GM12878 (cell line): ENCODE results near the gene ADAMTS14. TPM values are rescaled to one million over a fixed set of nuclear protein-coding genes. Genes with fewer than 3 reads are reported as not detected.

Experiments
- ATAC-seq: fragments of 200-7000 bp; cut with Tn5 transposase; 3 replicates; pipeline ENCODE4 v1.9.1; 2020; ENCODE audit warnings: mild to moderate bottlenecking, moderate library complexity
- BruUV-seq: library from RNA; stranded (reverse); fragments of 400-500 nt; replicated peaks from 2 replicates; lab custom pipeline; 2021; lab: Mats Ljungman, UMichigan
- CTCF ChIA-PET: fragments of 300-600 bp; sonication (Branson Sonifier 250); formaldehyde crosslinking; extraction: SDS; loops from one replicate; lab custom pipeline; 2021; ENCODE audit warnings: inconsistent platforms; lab: Yijun Ruan, JAX
- POLR2A ChIA-PET: fragments of 350-600 bp; formaldehyde crosslinking; extraction: SDS; loops from one replicate; lab custom pipeline; 2021; ENCODE audit warnings: inconsistent platforms; lab: Charles Lee
- RAD21 ChIA-PET: fragments of 300-600 bp; sonication (Branson Sonifier 250); formaldehyde crosslinking; loops from one replicate; lab custom pipeline; 2023; ENCODE audit warnings: antibody characterized with exemption; ENCODE audit not compliant: unreplicated experiment; lab: Charles Lee
- SMC1A ChIA-PET: fragments of 300-600 bp; sonication (Branson Sonifier 250); formaldehyde crosslinking; loops from one replicate; lab custom pipeline; 2023; ENCODE audit not compliant: unreplicated experiment, uncharacterized antibody; lab: Charles Lee
- DNase-seq: peaks from one replicate; pipeline ENCODE4 v3.0.0-alpha.2; 2011; ENCODE audit warnings: low read depth, low spot score
- FAIRE-seq: peaks from 3 replicates; lab custom pipeline; 2011; peaks lifted over from hg19 to GRCh38; lab: Jason Lieb, UNC
- H2AFZ ChIP-seq: 2 replicates; pipeline ENCODE4 v1.6.0; 2011; ENCODE audit warnings: low read depth, low read length, control low read depth; ENCODE audit not compliant: control insufficient read depth
- H3K27ac ChIP-seq: 2 replicates; pipeline ENCODE4 v1.5.1; 2011; ENCODE audit warnings: control low read depth; ENCODE audit not compliant: control insufficient read depth, insufficient read depth
- H3K27me3 ChIP-seq, 2 experiments: replicated peaks in 1 of 2; 2 replicates each; pipeline versions ENCODE4 v1.6.0 to v1.6.1; 2011; ENCODE audit warnings: low read length in 1 of 2; ENCODE audit not compliant: control insufficient read depth in 2 of 2, insufficient read depth in 2 of 2
- H3K36me3 ChIP-seq, 2 experiments: 2 replicates each; pipeline ENCODE4 v1.5.1; 2011; ENCODE audit warnings: low read length in 1 of 2; ENCODE audit not compliant: control insufficient read depth in 2 of 2, insufficient read depth in 2 of 2
- H3K4me1 ChIP-seq: 2 replicates; pipeline ENCODE4 v1.6.1; 2011; ENCODE audit warnings: mild to moderate bottlenecking, low read length, moderate library complexity, mixed read lengths; ENCODE audit not compliant: control insufficient read depth, insufficient read depth
- H3K4me2 ChIP-seq: 2 replicates; pipeline ENCODE4 v1.6.0; 2011; ENCODE audit warnings: control low read depth; ENCODE audit not compliant: control insufficient read depth, insufficient read depth
- H3K4me3 ChIP-seq: fragments of 200-600 bp; sonication (generic); 2 replicates; pipeline ENCODE4 v1.5.1; 2016
- H3K79me2 ChIP-seq: 2 replicates; pipeline ENCODE4 v1.6.0; 2011; ENCODE audit warnings: low read length; ENCODE audit not compliant: control insufficient read depth, insufficient read depth
- H3K9ac ChIP-seq: 2 replicates; pipeline ENCODE4 v1.8.0; 2011; ENCODE audit warnings: low read length, control low read depth, mixed read lengths; ENCODE audit not compliant: control insufficient read depth, insufficient read depth
- H3K9me3 ChIP-seq: replicated peaks from 3 replicates; pipeline ENCODE4 v1.5.1; 2011; ENCODE audit warnings: mild to moderate bottlenecking, low read length; ENCODE audit not compliant: control insufficient read depth, insufficient read depth
- H4K20me1 ChIP-seq: 2 replicates; pipeline ENCODE4 v1.6.0; 2011; ENCODE audit not compliant: control insufficient read depth, insufficient read depth
- CBX3 ChIP-seq: fragments of 200-600 bp; sonication (generic); IDR thresholded peaks from 2 replicates; pipeline ENCODE4 v1.6.1; 2016; ENCODE audit warnings: low read depth, borderline replicate concordance
- CEBPB ChIP-seq, 2 experiments: fragments of 150-350 bp in 1 of 2; IDR thresholded peaks; 2 replicates each; pipeline ENCODE4 v1.6.1; 2012 to 2014; ENCODE audit warnings: low read depth in 2 of 2, low read length in 2 of 2, borderline replicate concordance in 1 of 2, inconsistent platforms in 1 of 2
- HDAC6 ChIP-seq: fragments of 200-600 bp; sonication (generic); IDR thresholded peaks from one replicate; pipeline ENCODE4 v1.8.0; 2017; ENCODE audit warnings: antibody characterized with exemption; ENCODE audit not compliant: unreplicated experiment
- NRF1 ChIP-seq: conservative IDR thresholded peaks from 2 replicates; pipeline ENCODE4 v1.6.1; 2011; ENCODE audit warnings: mild to moderate bottlenecking, low read depth, low read length, improper control_type of control experiment
- RB1 ChIP-seq: fragments of 450-650 bp; formaldehyde crosslinking; IDR thresholded peaks from 2 replicates; pipeline ENCODE4 v1.6.1; 2017; ENCODE audit warnings: mild to moderate bottlenecking, borderline replicate concordance
- SMAD5 ChIP-seq: IDR thresholded peaks from 2 replicates; pipeline ENCODE4 v1.6.1; 2016; ENCODE audit warnings: antibody characterized with exemption, low read depth
- STAT3 ChIP-seq: IDR thresholded peaks from 2 replicates; pipeline ENCODE4 v1.6.1; 2011; ENCODE audit warnings: low read depth, low read length, improper control_type of control experiment
- ZSCAN29 ChIP-seq: fragments of 450-650 bp; IDR thresholded peaks from 2 replicates; pipeline ENCODE4 v1.6.1; 2017; ENCODE audit warnings: mild to moderate bottlenecking, moderate library complexity
- WGBS: methylation state at CpG from one replicate; pipeline ENCODE4 v1.1.6; 2016; ENCODE audit warnings: low lambda C conversion rate; ENCODE audit not compliant: insufficient replicate concordance, insufficient coverage; ENCODE audit errors: missing lambda C conversion rate; 5-methylcytosine and 5-hydroxymethylcytosine counted together
- in situ Hi-C: fragments of 300-500 bp; cut with MboI; formaldehyde crosslinking; loops from 9 replicates; pipeline ENCODE4 v1.14.3; 2018; ENCODE audit warnings: mixed read lengths
- intact Hi-C: fragments of 100-400 bp; cut with micrococcal nuclease; formaldehyde crosslinking; loops from one replicate; pipeline ENCODE4 v1.14.2; 2022; ENCODE audit not compliant: unreplicated experiment
- polyA plus RNA-seq, 11 experiments: library from polyadenylated mRNA; depleted of rRNA in 4 of 11; unstranded in 6 of 11; stranded (reverse) in 5 of 11; fragments of >200 nt; fragmentation: Nextera tagmentation in 4 of 11; fragmentation: Illumina TruSeq in 1 of 11; extraction: Ambion mirVana in 4 of 11; extraction: Trizol in 1 of 11; gene quantifications; 1 replicate in 1 of 11; 2 replicates in 10 of 11; pipeline versions ENCODE4 v1.2.1 to v1.2.3, GENCODE V29; 2011 to 2016; ENCODE audit warnings: inconsistent platforms in 2 of 11, missing spikeins in 2 of 11, low read depth in 1 of 11
- total RNA-seq, 4 experiments: library from RNA; depleted of rRNA in 3 of 4; stranded (reverse); fragments of >200 nt in 3 of 4; fragmentation: Illumina TruSeq in 1 of 4; extraction: Trizol in 1 of 4; gene quantifications; 2 replicates each; pipeline versions ENCODE4 v1.2.1 to v1.2.3, GENCODE V29; 2013 to 2021
- TF ChIP-seq, protein P1 (sequence below): fragments of 450-650 bp; formaldehyde crosslinking; IDR thresholded peaks from 2 replicates; pipeline ENCODE4 v1.4.0; 2020; ENCODE audit warnings: mild to moderate bottlenecking, moderate library complexity
- TF ChIP-seq, protein P2 (sequence below): fragments of 450-650 bp; IDR thresholded peaks from 2 replicates; pipeline ENCODE4 v1.6.1; 2014; ENCODE audit warnings: mild to moderate bottlenecking
- TF ChIP-seq, protein P3 (sequence below): fragments of 150-350 bp; IDR thresholded peaks from 2 replicates; pipeline ENCODE4 v1.6.1; 2014; ENCODE audit warnings: mild to moderate bottlenecking, low read depth, low read length
- TF ChIP-seq, protein P4 (sequence below): IDR thresholded peaks from 2 replicates; pipeline ENCODE4 v1.6.1; 2011; ENCODE audit warnings: borderline replicate concordance, low read depth, mild to moderate bottlenecking, moderate library complexity, mixed read lengths, low read length; ENCODE audit not compliant: insufficient read depth; ENCODE audit errors: extremely low read length
- TF ChIP-seq, protein P5 (sequence below): fragments of 450-650 bp; IDR thresholded peaks from 2 replicates; pipeline ENCODE4 v1.6.1; 2017; ENCODE audit warnings: low read depth, mild to moderate bottlenecking, moderate library complexity

Gene ADAMTS14
- total and polyA plus RNA-seq, 10 of the 15 experiments (the other 5 are each of a cell fraction or from before 2014, with no cell fraction given), result 0.03 to 0.05 TPM; not detected in 8

DNA sequence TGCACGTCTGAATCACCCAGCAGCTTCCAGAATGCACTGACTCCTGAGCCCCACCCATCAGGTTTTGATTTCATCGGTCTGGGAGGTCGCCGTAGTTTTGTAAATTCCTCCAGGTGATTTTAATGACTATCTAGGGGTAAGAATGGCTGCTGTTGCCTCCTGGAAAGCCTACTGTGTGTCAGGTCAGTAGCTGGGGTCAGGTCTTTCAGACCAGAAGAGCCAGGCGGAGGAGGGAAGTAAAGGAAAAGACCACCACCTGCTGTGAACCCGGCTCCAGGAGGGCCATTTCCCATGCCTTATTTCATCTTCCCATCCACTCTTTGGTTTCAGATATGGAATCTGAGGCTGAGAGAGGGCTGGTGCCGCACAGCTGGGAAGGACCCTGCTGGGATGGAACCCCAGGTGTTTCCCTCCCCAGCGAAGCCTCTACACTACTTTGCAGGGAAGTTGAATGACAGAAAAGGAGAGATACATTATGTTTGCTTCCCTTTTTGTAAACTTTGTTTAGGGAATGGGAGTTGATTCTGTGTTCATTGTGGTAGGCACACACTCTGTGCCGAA lies 19.8 kb downstream of the ADAMTS14 start:
- in situ Hi-C loops (no loop called here), intact Hi-C loops (no loop called here)
- WGBS, result 25% methylated on average over 9 of the region's 9 CpGs
- Histone ChIP-seq H3K4me2 (no peak overlapping the region), H3K27ac (no peak overlapping the region), H3K27me3 (no peaks in the 10 kb centered on the region; a peak in 1 of 4 replicates), H3K9ac (no peak overlapping the region), H3K4me3 (no peak overlapping the region), H3K36me3 (no peaks in the 10 kb centered on the region), H3K79me2 (no peaks in the 10 kb centered on the region), H2AFZ (no peak overlapping the region), H3K9me3 (no peaks in the 10 kb centered on the region), H4K20me1 (no peaks in the 10 kb centered on the region), H3K4me1 (no peaks in the 10 kb centered on the region)
- no peak for FAIRE-seq
- TF ChIP-seq SMAD5 (no peak), STAT3 (no peak), NRF1 (no peak), CBX3 (no peak), HDAC6 (no peak), ZSCAN29 (no peak), RB1 (no peak), CEBPB (IDR thresholded peaks at IDR 0.05; ENCODE audit: borderline replicate concordance in 1 of 2, low read depth in 2 of 2, low read length in 2 of 2) (no peak)
- TF ChIP-seq, protein P1, sequence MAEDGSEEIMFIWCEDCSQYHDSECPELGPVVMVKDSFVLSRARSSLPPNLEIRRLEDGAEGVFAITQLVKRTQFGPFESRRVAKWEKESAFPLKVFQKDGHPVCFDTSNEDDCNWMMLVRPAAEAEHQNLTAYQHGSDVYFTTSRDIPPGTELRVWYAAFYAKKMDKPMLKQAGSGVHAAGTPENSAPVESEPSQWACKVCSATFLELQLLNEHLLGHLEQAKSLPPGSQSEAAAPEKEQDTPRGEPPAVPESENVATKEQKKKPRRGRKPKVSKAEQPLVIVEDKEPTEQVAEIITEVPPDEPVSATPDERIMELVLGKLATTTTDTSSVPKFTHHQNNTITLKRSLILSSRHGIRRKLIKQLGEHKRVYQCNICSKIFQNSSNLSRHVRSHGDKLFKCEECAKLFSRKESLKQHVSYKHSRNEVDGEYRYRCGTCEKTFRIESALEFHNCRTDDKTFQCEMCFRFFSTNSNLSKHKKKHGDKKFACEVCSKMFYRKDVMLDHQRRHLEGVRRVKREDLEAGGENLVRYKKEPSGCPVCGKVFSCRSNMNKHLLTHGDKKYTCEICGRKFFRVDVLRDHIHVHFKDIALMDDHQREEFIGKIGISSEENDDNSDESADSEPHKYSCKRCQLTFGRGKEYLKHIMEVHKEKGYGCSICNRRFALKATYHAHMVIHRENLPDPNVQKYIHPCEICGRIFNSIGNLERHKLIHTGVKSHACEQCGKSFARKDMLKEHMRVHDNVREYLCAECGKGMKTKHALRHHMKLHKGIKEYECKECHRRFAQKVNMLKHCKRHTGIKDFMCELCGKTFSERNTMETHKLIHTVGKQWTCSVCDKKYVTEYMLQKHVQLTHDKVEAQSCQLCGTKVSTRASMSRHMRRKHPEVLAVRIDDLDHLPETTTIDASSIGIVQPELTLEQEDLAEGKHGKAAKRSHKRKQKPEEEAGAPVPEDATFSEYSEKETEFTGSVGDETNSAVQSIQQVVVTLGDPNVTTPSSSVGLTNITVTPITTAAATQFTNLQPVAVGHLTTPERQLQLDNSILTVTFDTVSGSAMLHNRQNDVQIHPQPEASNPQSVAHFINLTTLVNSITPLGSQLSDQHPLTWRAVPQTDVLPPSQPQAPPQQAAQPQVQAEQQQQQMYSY (CRISPR knock-in tag), result no peak
- TF ChIP-seq, protein P2, sequence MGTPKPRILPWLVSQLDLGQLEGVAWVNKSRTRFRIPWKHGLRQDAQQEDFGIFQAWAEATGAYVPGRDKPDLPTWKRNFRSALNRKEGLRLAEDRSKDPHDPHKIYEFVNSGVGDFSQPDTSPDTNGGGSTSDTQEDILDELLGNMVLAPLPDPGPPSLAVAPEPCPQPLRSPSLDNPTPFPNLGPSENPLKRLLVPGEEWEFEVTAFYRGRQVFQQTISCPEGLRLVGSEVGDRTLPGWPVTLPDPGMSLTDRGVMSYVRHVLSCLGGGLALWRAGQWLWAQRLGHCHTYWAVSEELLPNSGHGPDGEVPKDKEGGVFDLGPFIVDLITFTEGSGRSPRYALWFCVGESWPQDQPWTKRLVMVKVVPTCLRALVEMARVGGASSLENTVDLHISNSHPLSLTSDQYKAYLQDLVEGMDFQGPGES, result no peak
- TF ChIP-seq, protein P3, sequence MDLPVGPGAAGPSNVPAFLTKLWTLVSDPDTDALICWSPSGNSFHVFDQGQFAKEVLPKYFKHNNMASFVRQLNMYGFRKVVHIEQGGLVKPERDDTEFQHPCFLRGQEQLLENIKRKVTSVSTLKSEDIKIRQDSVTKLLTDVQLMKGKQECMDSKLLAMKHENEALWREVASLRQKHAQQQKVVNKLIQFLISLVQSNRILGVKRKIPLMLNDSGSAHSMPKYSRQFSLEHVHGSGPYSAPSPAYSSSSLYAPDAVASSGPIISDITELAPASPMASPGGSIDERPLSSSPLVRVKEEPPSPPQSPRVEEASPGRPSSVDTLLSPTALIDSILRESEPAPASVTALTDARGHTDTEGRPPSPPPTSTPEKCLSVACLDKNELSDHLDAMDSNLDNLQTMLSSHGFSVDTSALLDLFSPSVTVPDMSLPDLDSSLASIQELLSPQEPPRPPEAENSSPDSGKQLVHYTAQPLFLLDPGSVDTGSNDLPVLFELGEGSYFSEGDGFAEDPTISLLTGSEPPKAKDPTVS, result no peak
- TF ChIP-seq, protein P4, sequence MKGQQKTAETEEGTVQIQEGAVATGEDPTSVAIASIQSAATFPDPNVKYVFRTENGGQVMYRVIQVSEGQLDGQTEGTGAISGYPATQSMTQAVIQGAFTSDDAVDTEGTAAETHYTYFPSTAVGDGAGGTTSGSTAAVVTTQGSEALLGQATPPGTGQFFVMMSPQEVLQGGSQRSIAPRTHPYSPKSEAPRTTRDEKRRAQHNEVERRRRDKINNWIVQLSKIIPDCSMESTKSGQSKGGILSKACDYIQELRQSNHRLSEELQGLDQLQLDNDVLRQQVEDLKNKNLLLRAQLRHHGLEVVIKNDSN, result no peak
- TF ChIP-seq, protein P5, sequence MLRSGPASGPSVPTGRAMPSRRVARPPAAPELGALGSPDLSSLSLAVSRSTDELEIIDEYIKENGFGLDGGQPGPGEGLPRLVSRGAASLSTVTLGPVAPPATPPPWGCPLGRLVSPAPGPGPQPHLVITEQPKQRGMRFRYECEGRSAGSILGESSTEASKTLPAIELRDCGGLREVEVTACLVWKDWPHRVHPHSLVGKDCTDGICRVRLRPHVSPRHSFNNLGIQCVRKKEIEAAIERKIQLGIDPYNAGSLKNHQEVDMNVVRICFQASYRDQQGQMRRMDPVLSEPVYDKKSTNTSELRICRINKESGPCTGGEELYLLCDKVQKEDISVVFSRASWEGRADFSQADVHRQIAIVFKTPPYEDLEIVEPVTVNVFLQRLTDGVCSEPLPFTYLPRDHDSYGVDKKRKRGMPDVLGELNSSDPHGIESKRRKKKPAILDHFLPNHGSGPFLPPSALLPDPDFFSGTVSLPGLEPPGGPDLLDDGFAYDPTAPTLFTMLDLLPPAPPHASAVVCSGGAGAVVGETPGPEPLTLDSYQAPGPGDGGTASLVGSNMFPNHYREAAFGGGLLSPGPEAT, result no peak
- ChIA-PET POLR2A (no interaction called here), SMC1A (no interaction called here), RAD21 (no interaction called here), CTCF (no interaction called here)
- DNase-seq, result no peak
- ATAC-seq, result no peak
- BruUV-seq, result no TSS peak
